ENCODE data around the gene HDC. TPM values are rescaled to one million over a fixed set of nuclear protein-coding genes. Genes with fewer than 3 reads are reported as not detected.

Gene HDC
- total RNA-seq, 1 donor from 2014 or later = not detected

GRCh38 chr15:50256188-50257041, 9.1 kb downstream of the HDC start:
- peak; percentile 68 for DNase-seq (ENCODE audit: low read depth)

- no peak for DNase-seq (ENCODE audit: low read depth)
Measured at GRCh38 chr15:50252556-50252955, 13.0 kb downstream of the HDC start.

GRCh38 chr15:50251638-50252182, 13.8 kb downstream of the HDC start:
- DNase-seq (ENCODE audit: low read depth) = no peak

DNA sequence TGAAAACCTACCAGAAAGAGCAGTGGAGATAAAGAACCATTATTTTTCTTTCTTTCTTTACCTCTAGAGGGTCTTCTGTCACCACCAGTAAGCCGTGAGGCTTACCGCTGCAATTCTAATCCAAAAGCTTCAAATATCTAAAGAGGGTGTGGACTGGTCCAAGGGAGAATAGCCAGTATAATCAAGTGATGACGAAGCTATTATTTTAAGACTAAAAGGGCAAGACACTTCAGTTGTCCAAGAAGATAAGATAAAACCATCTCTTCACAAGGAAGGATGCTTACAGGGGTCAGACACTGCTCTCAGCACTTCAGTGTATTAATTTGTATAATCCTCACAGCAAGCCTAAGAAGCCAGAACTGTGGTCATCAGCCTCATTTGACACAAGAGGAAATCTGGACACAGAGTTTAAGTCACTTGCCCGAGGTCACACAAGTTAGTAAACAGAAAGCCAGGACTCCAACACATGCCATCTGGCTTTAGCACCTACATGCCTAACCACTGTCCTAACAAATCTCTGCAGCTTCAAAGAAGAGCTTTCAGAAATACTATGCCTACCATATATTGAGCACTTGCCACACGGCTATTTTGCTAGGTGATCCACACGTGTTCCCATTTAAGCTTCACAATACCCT, 14.6 kb downstream of the HDC start:
- peak; percentile 38 for DNase-seq (ENCODE audit: low read depth)

DNA sequence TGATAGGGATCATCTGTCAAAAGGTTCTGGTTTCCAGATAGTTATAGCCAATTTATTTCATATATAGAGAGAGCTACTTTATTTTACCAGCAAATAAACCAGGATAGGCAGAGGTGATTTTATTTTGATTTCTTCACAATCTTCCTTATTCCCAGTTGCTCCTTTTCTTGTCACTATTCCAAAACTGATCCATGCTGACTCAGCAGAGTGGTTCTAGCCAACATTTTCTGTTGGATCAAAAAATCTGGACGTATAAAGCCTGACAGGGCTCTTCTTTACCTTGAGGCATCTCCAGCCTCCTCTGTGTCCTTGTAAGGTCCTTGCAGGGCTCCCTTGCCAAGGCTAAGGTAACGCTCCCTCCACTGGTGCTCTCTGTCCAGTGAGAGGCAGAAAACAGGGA, 15.8 kb downstream of the HDC start:
- no peak for DNase-seq (ENCODE audit: low read depth)

- no peak for DNase-seq (ENCODE audit: low read depth)
Measured at GRCh38 chr15:50248994-50249582, 16.4 kb downstream of the HDC start.

- DNase-seq (ENCODE audit: low read depth) = no peak
Measured at GRCh38 chr15:50247819-50248655, 17.5 kb downstream of the HDC start.

DNA sequence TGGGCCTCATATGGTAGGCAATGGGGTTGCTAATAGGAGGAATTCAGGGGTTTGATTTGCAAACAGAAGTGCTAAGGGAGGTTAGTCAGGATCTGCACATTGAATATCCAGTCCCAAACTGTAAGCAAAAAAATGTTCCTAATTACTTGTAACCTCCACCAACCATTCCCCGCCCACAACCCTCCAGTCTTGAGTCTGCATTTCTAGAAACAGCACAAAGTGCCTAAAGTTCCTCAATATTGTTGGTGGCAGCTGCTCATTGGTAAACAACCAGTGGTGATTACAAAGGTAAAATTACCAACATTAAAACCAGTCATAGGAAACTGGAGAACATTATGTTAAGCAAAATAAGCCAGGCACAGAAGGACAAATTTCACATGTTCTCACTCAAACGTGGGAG, 18.9 kb downstream of the HDC start:
- DNase-seq (ENCODE audit: low read depth) = no peak

- DNase-seq (ENCODE audit: low read depth) = no peak
Measured at GRCh38 chr15:50244959-50245624, 20.4 kb downstream of the HDC start.

- no peak for DNase-seq (ENCODE audit: low read depth)
Measured at GRCh38 chr15:50244153-50244552, 21.4 kb downstream of the HDC start.

GRCh38 chr15:50241684-50242450, 23.7 kb downstream of the HDC start:
- peak; percentile 54 for DNase-seq (ENCODE audit: low read depth)

GRCh38 chr15:50238255-50238654, 27.3 kb downstream of the HDC start:
- DNase-seq (ENCODE audit: low read depth) = no peak

DNA sequence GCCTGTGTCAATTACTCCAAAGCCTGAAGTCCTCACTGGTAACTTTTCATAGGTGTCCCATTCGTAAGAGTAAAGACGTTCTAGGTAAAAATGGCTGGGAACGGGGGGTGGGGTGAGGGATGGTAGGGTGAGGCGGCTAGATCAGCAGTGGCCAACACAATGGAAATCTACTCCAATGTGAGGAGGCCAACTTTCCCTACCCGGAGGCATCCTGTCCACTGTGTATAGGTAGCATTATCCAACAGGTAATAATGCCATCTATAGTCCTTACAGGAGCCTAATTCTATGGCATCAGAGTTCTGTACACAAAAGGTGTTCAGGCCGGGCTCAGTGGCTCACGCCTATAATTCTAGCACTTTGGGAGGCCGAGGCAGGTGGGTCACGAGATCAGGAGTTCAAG, 29.1 kb downstream of the HDC start:
- DNase-seq (ENCODE audit: low read depth) = no peak

GRCh38 chr15:50235794-50236193, 29.7 kb downstream of the HDC start:
- DNase-seq (ENCODE audit: low read depth) = no peak

DNA sequence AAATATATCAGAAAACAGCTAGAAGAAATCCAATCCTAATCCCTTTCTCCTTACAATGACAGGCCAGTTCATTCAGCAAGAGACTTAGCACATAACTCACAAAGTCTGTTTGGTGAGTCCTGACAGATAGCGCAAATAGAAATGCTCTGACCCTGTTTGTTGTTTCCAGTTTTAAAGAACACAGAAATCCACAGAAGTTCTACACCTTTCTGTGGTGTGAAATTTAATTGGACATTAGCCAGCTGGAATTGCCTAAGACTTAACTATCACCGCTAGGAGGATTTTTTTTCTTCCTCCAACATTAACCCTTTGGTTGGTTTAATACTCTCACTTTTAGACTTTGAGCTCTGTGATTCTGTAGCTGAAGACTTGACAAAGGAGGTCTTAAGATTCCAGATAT, 30.8 kb downstream of the HDC start:
- no peak for DNase-seq (ENCODE audit: low read depth)

GRCh38 chr15:50233192-50233736, 32.3 kb downstream of the HDC start:
- DNase-seq (ENCODE audit: low read depth) = no peak

- no peak for DNase-seq (ENCODE audit: low read depth)
Measured at GRCh38 chr15:50232791-50233190, 32.7 kb downstream of the HDC start.

DNA sequence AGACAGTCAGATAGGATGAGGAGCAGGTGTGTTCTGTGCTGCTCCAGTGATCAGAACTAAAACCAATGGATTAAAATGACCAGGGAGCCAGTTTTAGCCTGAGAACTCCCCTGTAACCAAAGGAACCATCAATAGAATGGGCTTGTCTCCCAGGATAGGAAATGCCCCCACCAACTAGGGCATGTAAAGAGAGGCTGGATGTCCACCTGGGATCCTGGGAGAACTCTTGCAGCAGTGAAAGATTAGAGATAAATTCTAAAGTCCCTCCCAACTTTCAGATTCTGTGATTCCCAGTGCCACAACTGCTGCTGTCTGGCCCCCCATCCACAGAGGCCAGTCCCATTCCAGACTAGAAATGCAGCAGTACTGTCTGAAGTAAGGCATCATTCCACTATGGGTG, 33.8 kb downstream of the HDC start:
- DNase-seq (ENCODE audit: low read depth) = no peak

GRCh38 chr15:50229336-50229735, 36.2 kb downstream of the HDC start:
- DNase-seq (ENCODE audit: low read depth) = no peak

- no peak for DNase-seq (ENCODE audit: low read depth)
Measured at GRCh38 chr15:50228866-50229265, 36.7 kb downstream of the HDC start.

All from myocyte (in vitro differentiated cells).